Measurements from ENCODE around the gene SOHLH2. TPM values are rescaled to one million over a fixed set of nuclear protein-coding genes. Genes with fewer than 3 reads are reported as not detected.

The SOHLH2 gene, protein sequence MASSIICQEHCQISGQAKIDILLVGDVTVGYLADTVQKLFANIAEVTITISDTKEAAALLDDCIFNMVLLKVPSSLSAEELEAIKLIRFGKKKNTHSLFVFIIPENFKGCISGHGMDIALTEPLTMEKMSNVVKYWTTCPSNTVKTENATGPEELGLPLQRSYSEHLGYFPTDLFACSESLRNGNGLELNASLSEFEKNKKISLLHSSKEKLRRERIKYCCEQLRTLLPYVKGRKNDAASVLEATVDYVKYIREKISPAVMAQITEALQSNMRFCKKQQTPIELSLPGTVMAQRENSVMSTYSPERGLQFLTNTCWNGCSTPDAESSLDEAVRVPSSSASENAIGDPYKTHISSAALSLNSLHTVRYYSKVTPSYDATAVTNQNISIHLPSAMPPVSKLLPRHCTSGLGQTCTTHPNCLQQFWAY
- total RNA-seq: 3.4 TPM

DNA sequence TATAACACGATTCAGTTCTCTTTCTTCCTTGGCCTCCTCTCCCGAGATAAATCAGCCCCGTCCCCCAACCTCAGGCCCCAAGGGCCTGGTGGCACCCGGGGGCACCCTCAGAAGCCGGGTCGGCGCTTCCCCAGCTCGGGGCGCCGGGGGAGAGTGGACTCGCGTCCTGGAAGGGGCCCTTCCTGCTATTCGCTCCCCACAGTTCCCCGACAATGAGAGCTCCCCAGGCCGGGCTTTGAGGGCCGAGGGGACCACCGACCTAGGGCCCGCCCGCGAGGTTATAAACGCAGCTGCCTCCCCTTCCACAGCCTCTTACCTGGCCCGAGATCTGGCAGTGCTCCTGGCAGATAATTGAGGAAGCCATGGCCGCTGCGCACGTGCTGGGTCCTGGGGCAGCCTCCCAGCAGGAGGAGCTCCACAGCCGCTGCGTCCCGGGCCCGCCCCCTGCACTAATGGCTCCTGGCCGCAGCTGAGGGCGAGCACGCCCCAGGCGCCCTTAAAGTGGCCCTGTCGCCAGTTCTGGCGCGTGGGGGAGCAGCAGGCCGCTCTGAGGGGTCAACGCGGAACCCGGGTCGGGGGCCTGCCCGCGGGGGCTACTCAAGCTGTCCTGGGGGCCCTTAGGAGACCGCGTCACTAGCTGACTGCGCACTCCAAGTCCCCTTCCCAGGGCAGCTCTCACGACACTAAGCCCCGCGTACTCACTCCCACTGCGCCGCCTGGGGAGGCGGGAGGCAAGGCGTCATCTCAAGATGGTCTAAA is at the start of gene SOHLH2:
SOHLH2 (minus strand) TSS at position 394 of the 759 bp plus-strand sequence; CDS start at position 364, 30 bp downstream.

DNA sequence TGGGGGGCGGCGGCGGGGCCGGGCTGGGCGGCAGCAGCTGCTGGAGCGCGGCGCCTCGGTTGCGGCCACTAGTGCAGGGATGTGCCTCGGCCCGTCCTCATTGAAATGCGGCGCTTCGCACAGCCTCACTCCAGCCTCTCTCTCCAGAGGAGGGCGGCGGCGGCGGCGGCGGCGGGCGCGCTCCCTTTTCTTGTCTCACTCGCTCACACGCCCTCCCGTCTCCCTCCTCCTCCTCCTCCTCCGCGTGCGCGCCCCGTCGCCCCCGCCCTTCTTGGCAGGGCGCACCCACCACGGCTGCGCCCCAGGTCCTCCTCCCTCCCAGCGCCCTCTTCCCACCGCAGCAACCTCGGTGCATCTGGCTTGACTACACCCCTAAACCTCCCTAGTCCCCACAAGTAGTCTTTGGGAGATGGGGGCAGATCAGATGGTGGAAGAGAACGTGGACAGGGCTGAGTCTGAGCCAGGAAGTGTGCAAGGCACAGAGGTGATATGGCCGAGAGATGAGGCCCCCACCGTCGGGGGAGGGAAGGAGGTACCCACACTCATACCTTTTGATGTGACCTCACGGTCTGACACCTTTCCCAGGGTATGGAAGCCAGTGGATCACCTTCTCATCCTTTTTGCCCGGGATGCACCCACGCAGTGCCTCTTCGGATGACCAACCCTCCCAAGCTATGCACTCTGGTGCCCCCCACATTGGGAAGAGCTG is 83.0 kb downstream of the SOHLH2 start, which contains the start of gene DCLK1:
DCLK1 (minus strand) TSS at position 161 of the 709 bp plus-strand sequence.

Other genes with a start within 250 kb of the SOHLH2 start
- 464 TPM for gene DCLK1, start 83.2 kb downstream of the SOHLH2 start, total RNA-seq
- 4.7 TPM for gene CCDC169, start 83.3 kb upstream of the SOHLH2 start, total RNA-seq
- 23.8 TPM for gene SPART, start 131.8 kb upstream of the SOHLH2 start, total RNA-seq
- 6.9 TPM for gene CCNA1, start 217.9 kb upstream of the SOHLH2 start, total RNA-seq

Data from parietal lobe (tissue), 1 donor.